H9 (cell line): Measurements from ENCODE around the gene PEX16. TPM values are rescaled to one million over a fixed set of nuclear protein-coding genes. Genes with fewer than 3 reads are reported as not detected.
"Not testable (repeated sequence)": the region's sequence is repeated elsewhere in the genome, so short reads cannot be mapped to it uniquely, and the experiment has no call there.

Source experiments
- DNase-seq: peaks from one replicate; pipeline ENCODE4 v3.0.0-alpha.2; 2017
- H2AFZ ChIP-seq: one replicate; pipeline ENCODE4 v1.6.1; 2013; ENCODE audit warnings: mild to moderate bottlenecking, low read length, control low read depth, moderate library complexity
- H2AK5ac ChIP-seq: 2 replicates; pipeline ENCODE4 v1.6.1; 2013; ENCODE audit warnings: low read length, control low read depth, mixed read lengths; ENCODE audit not compliant: insufficient read length
- H2BK120ac ChIP-seq: one replicate; pipeline ENCODE4 v1.6.1; 2013; ENCODE audit warnings: low read depth, mild to moderate bottlenecking, low read length, control low read depth, inconsistent platforms; ENCODE audit not compliant: poor library complexity, severe bottlenecking
- H2BK12ac ChIP-seq: 2 replicates; pipeline ENCODE4 v1.6.1; 2013; ENCODE audit warnings: low read length, control low read depth, mixed read lengths, low read depth; ENCODE audit not compliant: insufficient read length
- H2BK15ac ChIP-seq: 2 replicates; pipeline ENCODE4 v1.6.1; 2013; ENCODE audit warnings: low read depth, low read length, control low read depth
- H2BK20ac ChIP-seq: one replicate; pipeline ENCODE4 v1.6.1; 2013; ENCODE audit warnings: low read depth, mild to moderate bottlenecking, low read length, control low read depth, inconsistent platforms; ENCODE audit not compliant: poor library complexity, severe bottlenecking
- H2BK5ac ChIP-seq: 2 replicates; pipeline ENCODE4 v1.6.1; 2013; ENCODE audit warnings: low read length, control low read depth, mixed read lengths; ENCODE audit not compliant: insufficient read length
- H3K14ac ChIP-seq: 2 replicates; pipeline ENCODE4 v1.6.1; 2013; ENCODE audit warnings: low read length, control low read depth; ENCODE audit not compliant: insufficient read depth
- H3K18ac ChIP-seq: 2 replicates; pipeline ENCODE4 v1.6.1; 2013; ENCODE audit warnings: low read depth, mild to moderate bottlenecking, mixed read lengths, low read length, control low read depth; ENCODE audit not compliant: insufficient read length
- H3K23ac ChIP-seq: 2 replicates; pipeline ENCODE4 v1.6.1; 2013; ENCODE audit warnings: low read length, control low read depth, mixed read lengths, low read depth; ENCODE audit not compliant: insufficient read length
- H3K23me2 ChIP-seq: 2 replicates; pipeline ENCODE4 v1.6.1; 2013; ENCODE audit warnings: low read depth, mild to moderate bottlenecking, mixed read lengths, low read length, control low read depth; ENCODE audit not compliant: insufficient read length, poor library complexity, severe bottlenecking
- H3K27ac ChIP-seq: 2 replicates; pipeline ENCODE4 v1.5.1; 2013; ENCODE audit warnings: low read length, control low read depth, mixed read lengths, low read depth; ENCODE audit not compliant: insufficient read length
- H3K27me3 ChIP-seq: 2 replicates; pipeline ENCODE4 v1.6.1; 2013; ENCODE audit warnings: low read length, control low read depth, inconsistent platforms; ENCODE audit not compliant: insufficient read depth
- H3K4ac ChIP-seq: 2 replicates; pipeline ENCODE4 v1.6.1; 2013; ENCODE audit warnings: low read depth, mild to moderate bottlenecking, control low read depth, inconsistent platforms, low read length, moderate library complexity
- H3K4me1 ChIP-seq: 2 replicates; pipeline ENCODE4 v1.6.1; 2013; ENCODE audit warnings: low read length, control low read depth, inconsistent platforms; ENCODE audit not compliant: insufficient read depth
- H3K4me2 ChIP-seq: 2 replicates; pipeline ENCODE4 v1.6.1; 2013; ENCODE audit warnings: low read length, control low read depth, mixed read lengths; ENCODE audit not compliant: insufficient read length, insufficient read depth
- H3K56ac ChIP-seq: 2 replicates; pipeline ENCODE4 v1.6.1; 2013; ENCODE audit warnings: low read depth, mild to moderate bottlenecking, mixed read lengths, low read length, control low read depth; ENCODE audit not compliant: insufficient read length
- H3K79me1 ChIP-seq: 2 replicates; pipeline ENCODE4 v1.6.1; 2013; ENCODE audit warnings: low read depth, mild to moderate bottlenecking, moderate library complexity, low read length, control low read depth, inconsistent platforms; ENCODE audit not compliant: insufficient read depth, poor library complexity, severe bottlenecking
- H3K79me2 ChIP-seq: 2 replicates; pipeline ENCODE4 v1.6.1; 2013; ENCODE audit warnings: low read length, control low read depth, inconsistent platforms; ENCODE audit not compliant: insufficient read depth
- H3K9ac ChIP-seq: 2 replicates; pipeline ENCODE4 v1.6.1; 2013; ENCODE audit warnings: low read length, control low read depth, mixed read lengths; ENCODE audit not compliant: insufficient read length; ENCODE audit errors: extremely low read depth
- H3K9me3 ChIP-seq: one replicate; pipeline ENCODE4 v1.6.1; 2013; ENCODE audit warnings: low read depth, low read length, inconsistent platforms; ENCODE audit not compliant: control insufficient read depth
- H3T11ph ChIP-seq: one replicate; pipeline ENCODE4 v1.6.1; 2013; ENCODE audit warnings: mild to moderate bottlenecking, low read length, control low read depth, inconsistent platforms
- H4K20me1 ChIP-seq: one replicate; pipeline ENCODE4 v1.6.1; 2013; ENCODE audit not compliant: control insufficient read depth, insufficient read length, insufficient read depth
- H4K5ac ChIP-seq: 2 replicates; pipeline ENCODE4 v1.6.1; 2013; ENCODE audit warnings: low read depth, mild to moderate bottlenecking, mixed read lengths, low read length, control low read depth; ENCODE audit not compliant: insufficient read length
- H4K8ac ChIP-seq: replicated peaks from 2 replicates; pipeline ENCODE4 v1.6.1; 2013; ENCODE audit warnings: low read length, control low read depth, mixed read lengths, low read depth; ENCODE audit not compliant: insufficient read length
- H4K91ac ChIP-seq: 2 replicates; pipeline ENCODE4 v1.6.1; 2013; ENCODE audit warnings: low read depth, mild to moderate bottlenecking, moderate library complexity, mixed read lengths, low read length, control low read depth; ENCODE audit not compliant: insufficient read length
- H3K27ac Mint-ChIP-seq, 3 experiments: 2 replicates in 2 of 3; 3 replicates in 1 of 3; pipeline ENCODE4 v1.8.0; 2020 to 2021; ENCODE audit warnings: mixed read lengths in 3 of 3, mild to moderate bottlenecking in 1 of 3, moderate library complexity in 1 of 3
- H3K27me3 Mint-ChIP-seq: 2 replicates; pipeline ENCODE4 v1.8.0; 2021; ENCODE audit warnings: low read depth, mild to moderate bottlenecking, moderate library complexity, mixed read lengths
- H3K36me3 Mint-ChIP-seq, 3 experiments: 2 replicates in 2 of 3; 3 replicates in 1 of 3; pipeline ENCODE4 v1.8.0; 2020 to 2021; ENCODE audit warnings: low read depth in 3 of 3, mixed read lengths in 3 of 3; ENCODE audit not compliant: insufficient read depth in 1 of 3
- H3K4me1 Mint-ChIP-seq, 2 experiments: 2 replicates each; pipeline ENCODE4 v1.8.0; 2020; ENCODE audit warnings: mixed read lengths in 2 of 2
- H3K4me3 Mint-ChIP-seq, 2 experiments: 2 replicates in 1 of 2; 3 replicates in 1 of 2; pipeline ENCODE4 v1.8.0; 2020 to 2021; ENCODE audit warnings: mild to moderate bottlenecking in 2 of 2, mixed read lengths in 2 of 2, moderate library complexity in 1 of 2
- H3K9me3 Mint-ChIP-seq, 2 experiments: 2 replicates in 1 of 2; 3 replicates in 1 of 2; pipeline ENCODE4 v1.8.0; 2020; ENCODE audit warnings: mild to moderate bottlenecking in 2 of 2, mixed read lengths in 2 of 2, moderate library complexity in 1 of 2
- CTCF ChIP-seq: fragments of 200-600 bp; sonication (generic); conservative IDR thresholded peaks from 3 replicates; pipeline ENCODE4 v1.8.0; 2021; ENCODE audit warnings: antibody characterized with exemption, mild to moderate bottlenecking
- WGBS: extraction: QIAGEN DNeasy Blood & Tissue Kit; methylation state at CpG from one replicate; pipeline ENCODE4 v1.1.7; 2013; ENCODE audit warnings: missing lambda C conversion rate, low lambda C conversion rate, mixed read lengths; ENCODE audit not compliant: insufficient read length; ENCODE audit errors: extremely low coverage; 5-methylcytosine and 5-hydroxymethylcytosine counted together
- total RNA-seq: library from RNA; stranded (reverse); gene quantifications from 2 replicates; pipeline ENCODE4 v1.2.1, GENCODE V29; 2021

PEX16 gene
- total RNA-seq, 1 experiment from 2014 or later = 30.8 TPM

- peaks cover 6% of the 10 kb centered on the region for H3K27me3 Mint-ChIP-seq
- no peak overlapping the region for H4K5ac ChIP-seq
- H2BK20ac ChIP-seq = no peak overlapping the region
- H2BK120ac ChIP-seq = no peak overlapping the region
- no peak overlapping the region for H4K91ac ChIP-seq
- no peak overlapping the region for H3K9ac ChIP-seq
- H2BK15ac ChIP-seq = no peak overlapping the region
- no peak for DNase-seq
- no peak overlapping the region for H3K4ac ChIP-seq
- H3K9me3 ChIP-seq = no peaks in the 10 kb centered on the region
- H3K4me2 ChIP-seq = peak overlapping the region; percentile 78
- H3K4me1 Mint-ChIP-seq = peaks cover 12 to 23% of the 10 kb centered on the region in 2 experiments
- H3K18ac ChIP-seq = no peak overlapping the region
- no peaks in the 10 kb centered on the region for H4K20me1 ChIP-seq
- H3K9me3 Mint-ChIP-seq = no peaks in the 10 kb centered on the region
- no CpG with 5 or more reads among the region's 8 CpGs for WGBS
- H2BK12ac ChIP-seq = no peak overlapping the region
- no peak overlapping the region for H2AK5ac ChIP-seq
- H3K56ac ChIP-seq = no peak overlapping the region
- H3K4me1 ChIP-seq = no peaks in the 10 kb centered on the region
- no peak overlapping the region for H2BK5ac ChIP-seq
- H2AFZ ChIP-seq = no peak overlapping the region
- no peak overlapping the region for H3K23ac ChIP-seq
- no peak overlapping the region for H3T11ph ChIP-seq
- no peak overlapping the region for H4K8ac ChIP-seq
- peaks cover 10% of the 10 kb centered on the region for H3K23me2 ChIP-seq
- H3K14ac ChIP-seq = no peak overlapping the region
- H3K4me3 Mint-ChIP-seq = peak overlapping the region; percentile 71 to 79
- TF ChIP-seq CTCF = no peak
- no peaks in the 10 kb centered on the region; the same call in 1 of the 2 replicates for H3K27me3 ChIP-seq
- H3K79me1 ChIP-seq = no peaks in the 10 kb centered on the region
- H3K27ac Mint-ChIP-seq = no peak overlapping the region
- no peak overlapping the region for H3K27ac ChIP-seq
- peaks cover 6 to 36% (median 17%) of the 10 kb centered on the region in 3 experiments; a peak in 6 of 7 replicates for H3K36me3 Mint-ChIP-seq
- H3K79me2 ChIP-seq = no peaks in the 10 kb centered on the region
Observed at GRCh38 chr11:45900916-45901617, 16.6 kb downstream of the PEX16 start.

GRCh38 chr11:45900175-45900800 is 17.4 kb downstream of the PEX16 start:
- H3T11ph ChIP-seq, H3K4ac ChIP-seq, H3K27me3 ChIP-seq, H4K5ac ChIP-seq, H3K27ac Mint-ChIP-seq, H2BK15ac ChIP-seq, H3K9ac ChIP-seq, H4K8ac ChIP-seq, H2BK12ac ChIP-seq, DNase-seq, H3K14ac ChIP-seq, H2BK20ac ChIP-seq, H3K9me3 ChIP-seq, H3K23ac ChIP-seq, H4K20me1 ChIP-seq, H2AK5ac ChIP-seq, H3K18ac ChIP-seq, H2BK5ac ChIP-seq, H3K4me1 ChIP-seq, H3K79me1 ChIP-seq, H4K91ac ChIP-seq, H3K79me2 ChIP-seq, H3K23me2 ChIP-seq, H3K27ac ChIP-seq, H3K56ac ChIP-seq, H2BK120ac ChIP-seq, H2AFZ ChIP-seq, H3K27me3 Mint-ChIP-seq, H3K9me3 Mint-ChIP-seq: not testable (repeated sequence)
- WGBS = no CpG with 5 or more reads among the region's 59 CpGs
- Mint-ChIP-seq H3K4me3 (peak overlapping the region; percentile 71 to 79), H3K36me3 (peaks cover 6 to 36% (median 17%) of the 10 kb centered on the region in 3 experiments; a peak in 6 of 7 replicates), H3K4me1 (peaks cover 15 to 27% of the 10 kb centered on the region in 2 experiments)
- peak overlapping the region; percentile 78 for H3K4me2 ChIP-seq
